ENCODE results near the gene PUS10. TPM values are rescaled to one million over a fixed set of nuclear protein-coding genes. Genes with fewer than 3 reads are reported as not detected.

PUS10 gene
- total RNA-seq, 4 donors from 2014 or later: 1.9 to 3.2 (median 2.6) TPM

DNA sequence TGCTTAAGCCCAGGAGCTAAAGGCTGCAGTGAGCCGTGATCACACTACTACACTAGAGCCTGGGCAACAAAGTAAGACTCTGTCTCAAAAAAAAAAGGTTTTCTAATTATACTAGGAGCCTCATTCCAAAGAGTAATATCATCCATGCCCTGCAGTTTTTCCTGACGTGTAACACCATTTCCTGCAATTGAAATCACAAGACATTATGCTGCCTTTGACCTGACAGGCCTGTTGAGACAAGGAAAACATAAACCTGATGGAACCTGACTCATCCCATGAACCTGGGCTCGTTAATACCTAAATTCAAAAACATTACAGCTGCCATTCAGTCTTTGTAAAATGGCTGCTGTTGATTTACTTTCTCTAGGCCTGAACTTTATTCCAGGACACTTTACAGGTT is 59.3 kb downstream of the PUS10 start:
- DNase-seq (ENCODE audit: extremely low spot score): no peak
- WGBS: 82% methylated on average over 3 of the region's 3 CpGs
- intact Hi-C loops (cut with DNase I): no loop called here
- TF ChIP-seq POLR2A (IDR thresholded peaks at IDR 0.05; ENCODE audit: low read depth) (no peak), EP300 (IDR thresholded peaks at IDR 0.05) (no peak), POLR2AphosphoS5 (IDR thresholded peaks at IDR 0.05) (no peak)
- TF ChIP-seq, protein P1, sequence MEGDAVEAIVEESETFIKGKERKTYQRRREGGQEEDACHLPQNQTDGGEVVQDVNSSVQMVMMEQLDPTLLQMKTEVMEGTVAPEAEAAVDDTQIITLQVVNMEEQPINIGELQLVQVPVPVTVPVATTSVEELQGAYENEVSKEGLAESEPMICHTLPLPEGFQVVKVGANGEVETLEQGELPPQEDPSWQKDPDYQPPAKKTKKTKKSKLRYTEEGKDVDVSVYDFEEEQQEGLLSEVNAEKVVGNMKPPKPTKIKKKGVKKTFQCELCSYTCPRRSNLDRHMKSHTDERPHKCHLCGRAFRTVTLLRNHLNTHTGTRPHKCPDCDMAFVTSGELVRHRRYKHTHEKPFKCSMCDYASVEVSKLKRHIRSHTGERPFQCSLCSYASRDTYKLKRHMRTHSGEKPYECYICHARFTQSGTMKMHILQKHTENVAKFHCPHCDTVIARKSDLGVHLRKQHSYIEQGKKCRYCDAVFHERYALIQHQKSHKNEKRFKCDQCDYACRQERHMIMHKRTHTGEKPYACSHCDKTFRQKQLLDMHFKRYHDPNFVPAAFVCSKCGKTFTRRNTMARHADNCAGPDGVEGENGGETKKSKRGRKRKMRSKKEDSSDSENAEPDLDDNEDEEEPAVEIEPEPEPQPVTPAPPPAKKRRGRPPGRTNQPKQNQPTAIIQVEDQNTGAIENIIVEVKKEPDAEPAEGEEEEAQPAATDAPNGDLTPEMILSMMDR (IDR thresholded peaks at IDR 0.05): no peak
- Histone ChIP-seq H3K27ac (replicated peaks in 1 of 4) (no peak overlapping the region), H3K36me3 (peaks cover 5 to 22% (median 9%) of the 10 kb centered on the region in 4 donors), H3K27me3 (no peaks in the 10 kb centered on the region), H3K4me1 (no peaks in the 10 kb centered on the region), H3K4me3 (no peak overlapping the region), H3K9me3 (no peaks in the 10 kb centered on the region)

DNA sequence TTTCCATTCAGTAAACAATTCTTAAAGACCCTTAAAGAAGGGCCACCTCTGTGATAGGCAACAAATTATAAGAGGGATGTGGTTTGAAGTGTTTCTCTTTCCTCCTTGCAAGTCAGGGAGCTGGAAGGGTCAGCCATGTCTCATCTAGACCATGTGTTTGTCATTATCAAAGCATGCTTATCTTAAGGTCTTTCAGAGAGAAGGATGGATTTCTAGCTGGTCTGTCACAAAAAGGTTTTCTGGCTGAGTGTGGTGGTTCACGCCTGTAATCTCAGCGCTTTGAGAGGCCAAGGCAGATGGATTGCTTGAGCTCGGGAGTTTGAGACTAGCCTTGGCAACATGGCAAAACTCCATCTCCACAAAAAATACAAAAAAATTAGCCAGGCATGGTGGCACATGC is 59.7 kb downstream of the PUS10 start:
- TF ChIP-seq EP300 (IDR thresholded peaks at IDR 0.05) (no peak), POLR2A (IDR thresholded peaks at IDR 0.05; ENCODE audit: low read depth) (no peak), POLR2AphosphoS5 (IDR thresholded peaks at IDR 0.05) (no peak)
- TF ChIP-seq, protein P1 (IDR thresholded peaks at IDR 0.05): no peak
- WGBS: 84% methylated on average over 3 of the region's 3 CpGs
- no peak overlapping the region for H3K27ac ChIP-seq (replicated peaks in 1 of 4)
- DNase-seq (ENCODE audit: extremely low spot score): no peak
- intact Hi-C loops (cut with DNase I): no loop called here
- H3K36me3 ChIP-seq: peaks cover 7 to 27% (median 11%) of the 10 kb centered on the region in 4 donors
- H3K4me3 ChIP-seq: no peak overlapping the region
- H3K4me1 ChIP-seq: no peaks in the 10 kb centered on the region
- no peaks in the 10 kb centered on the region for H3K27me3 ChIP-seq
- H3K9me3 ChIP-seq: no peaks in the 10 kb centered on the region

DNA sequence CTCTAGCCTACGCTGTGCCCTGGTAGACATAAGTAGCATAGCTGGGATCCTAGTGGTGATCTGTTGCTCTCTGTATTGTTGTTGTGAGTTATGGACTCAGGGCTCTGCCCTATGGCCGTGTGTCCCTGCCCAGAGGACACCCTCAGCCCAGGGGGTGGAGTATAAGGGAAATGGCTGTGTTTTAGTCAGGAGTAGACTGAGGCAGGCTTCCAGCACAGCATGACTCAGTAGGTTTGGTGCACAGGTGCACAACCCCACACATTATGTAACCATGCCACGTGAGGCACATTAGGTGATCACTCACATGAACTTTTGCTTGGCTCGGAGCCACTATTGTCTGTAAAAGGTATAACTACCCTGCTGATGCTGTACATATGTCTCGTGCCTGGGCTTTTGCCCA is 60.4 kb downstream of the PUS10 start:
- Histone ChIP-seq H3K27me3 (no peaks in the 10 kb centered on the region), H3K27ac (replicated peaks in 1 of 4) (no peak overlapping the region), H3K4me1 (no peaks in the 10 kb centered on the region), H3K9me3 (no peaks in the 10 kb centered on the region), H3K4me3 (no peak overlapping the region), H3K36me3 (peaks cover 7 to 34% (median 12%) of the 10 kb centered on the region in 4 donors)
- intact Hi-C loops (cut with DNase I): no loop called here
- TF ChIP-seq EP300 (IDR thresholded peaks at IDR 0.05): no peak
- no peak for DNase-seq (ENCODE audit: extremely low spot score)
- WGBS: 63% methylated on average over 3 of the region's 5 CpGs

DNA sequence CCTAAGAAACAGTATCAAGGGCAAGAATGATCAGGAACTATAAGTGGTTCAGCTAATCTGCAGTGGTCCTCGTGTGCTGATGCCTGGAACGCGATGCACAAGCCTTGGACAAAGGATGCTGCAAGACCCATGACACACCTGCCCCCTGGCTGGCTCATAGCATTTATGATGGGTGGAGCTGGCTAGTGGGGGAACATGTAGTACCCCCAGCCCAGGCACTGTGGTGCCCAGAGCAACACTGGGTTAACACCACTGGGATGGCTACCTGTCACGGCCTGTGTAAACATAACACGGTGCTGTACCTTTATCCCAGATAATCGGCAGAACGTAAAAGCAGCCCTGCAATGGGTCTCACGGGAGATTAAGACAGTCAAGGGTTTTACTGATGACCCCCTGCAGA is 60.8 kb downstream of the PUS10 start:
- intact Hi-C loops (cut with DNase I): no loop called here
- 98% methylated on average over 3 of the region's 8 CpGs for WGBS
- DNase-seq (ENCODE audit: extremely low spot score): no peak
- H3K27ac ChIP-seq (replicated peaks in 1 of 4): no peak overlapping the region
- TF ChIP-seq POLR2A (IDR thresholded peaks at IDR 0.05; ENCODE audit: low read depth) (no peak), EP300 (IDR thresholded peaks at IDR 0.05) (no peak), POLR2AphosphoS5 (IDR thresholded peaks at IDR 0.05) (no peak)
- TF ChIP-seq, protein P1 (IDR thresholded peaks at IDR 0.05): no peak
- no peaks in the 10 kb centered on the region for H3K27me3 ChIP-seq
- H3K4me1 ChIP-seq: no peaks in the 10 kb centered on the region
- no peak overlapping the region for H3K4me3 ChIP-seq
- peaks cover 7 to 37% (median 14%) of the 10 kb centered on the region in 4 donors for H3K36me3 ChIP-seq
- H3K9me3 ChIP-seq: no peaks in the 10 kb centered on the region

DNA sequence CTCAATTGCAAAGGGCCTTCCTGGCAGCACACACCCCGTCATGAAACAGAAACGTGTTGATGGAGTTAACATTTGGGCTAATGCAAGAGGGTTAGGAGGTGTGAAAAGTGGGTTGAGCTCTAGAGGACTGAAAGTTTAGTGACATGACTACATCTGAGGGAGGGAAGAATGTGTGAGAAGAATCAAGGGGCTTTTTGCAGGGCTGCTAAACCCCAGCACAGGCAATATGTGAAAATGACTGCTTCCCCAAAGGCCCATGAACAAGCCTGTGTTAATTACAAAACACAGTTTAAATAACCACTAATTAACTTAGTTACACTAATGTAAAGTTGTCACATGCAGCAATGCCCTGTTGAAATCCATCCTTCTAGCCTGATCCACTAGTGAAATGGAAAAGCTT is 63.9 kb downstream of the PUS10 start:
- TF ChIP-seq, protein P1 (IDR thresholded peaks at IDR 0.05): no peak
- no peak for TF ChIP-seq EP300 (IDR thresholded peaks at IDR 0.05)
- no peak for TF ChIP-seq POLR2AphosphoS5 (IDR thresholded peaks at IDR 0.05)
- TF ChIP-seq POLR2A (IDR thresholded peaks at IDR 0.05; ENCODE audit: low read depth): no peak
- H3K4me1 ChIP-seq: no peaks in the 10 kb centered on the region
- H3K9me3 ChIP-seq: no peaks in the 10 kb centered on the region
- no peaks in the 10 kb centered on the region for H3K27me3 ChIP-seq
- no peak overlapping the region for H3K4me3 ChIP-seq
- no peak overlapping the region for H3K27ac ChIP-seq (replicated peaks in 1 of 4)
- DNase-seq (ENCODE audit: extremely low spot score): no peak
- peaks cover 0 to 32% (median 19%) of the 10 kb centered on the region in 4 donors for H3K36me3 ChIP-seq
- WGBS: 69% methylated on average over 2 of the region's 2 CpGs
- intact Hi-C loops (cut with DNase I): no loop called here

All from esophagus muscularis mucosa (tissue), 4 donors.